HFFc6 (cell line): Measurements from ENCODE around the gene ASXL2. TPM values are rescaled to one million over a fixed set of nuclear protein-coding genes. Genes with fewer than 3 reads are reported as not detected.
A peak's percentile ranks its signal among the peaks of the same experiment; 100 is the strongest.
"Not testable (repeated sequence)": the region's sequence is repeated elsewhere in the genome, so short reads cannot be mapped to it uniquely, and the experiment has no call there.

ENCODE experiments used
- DNase-seq: peaks from one replicate; pipeline ENCODE4 v3.0.0-alpha.2; 2018
- H3K27ac Mint-ChIP-seq: 2 replicates; pipeline ENCODE4 v1.8.0; 2020; ENCODE audit warnings: mild to moderate bottlenecking, mixed read lengths
- H3K27me3 Mint-ChIP-seq: 2 replicates; pipeline ENCODE4 v1.8.0; 2021; ENCODE audit warnings: mild to moderate bottlenecking, moderate library complexity, mixed read lengths; ENCODE audit not compliant: insufficient read depth
- H3K36me3 Mint-ChIP-seq: 2 replicates; pipeline ENCODE4 v1.8.0; 2021; ENCODE audit warnings: low read depth, mixed read lengths
- H3K4me1 Mint-ChIP-seq: 2 replicates; pipeline ENCODE4 v1.8.0; 2020; ENCODE audit warnings: low read depth, mixed read lengths
- H3K4me3 Mint-ChIP-seq: 2 replicates; pipeline ENCODE4 v1.8.0; 2020; ENCODE audit warnings: mild to moderate bottlenecking, moderate library complexity, mixed read lengths
- H3K9me3 Mint-ChIP-seq: 2 replicates; pipeline ENCODE4 v1.8.0; 2020; ENCODE audit warnings: mild to moderate bottlenecking, mixed read lengths
- CTCF ChIP-seq: fragments of 200-600 bp; sonication (generic); IDR thresholded peaks from 2 replicates; pipeline ENCODE4 v1.5.0; 2021; ENCODE audit warnings: antibody characterized with exemption, mild to moderate bottlenecking
- total RNA-seq, 6 experiments: library from RNA; stranded (reverse); fragmentation: NEBNext Ultra II Directional; extraction: Animal tissue kit (Norgen Biotek cat#: 25700); gene quantifications; 2 replicates in 1 of 6; 3 replicates in 5 of 6; pipeline ENCODE4 v1.2.3, GENCODE V29; 2021

The ASXL2 gene
- total RNA-seq, 6 experiments from 2014 or later = 24.6 to 29.6 (median 26.6) TPM

GRCh38 chr2:25707927-25708590 is 170.2 kb downstream of the ASXL2 start:
- peaks cover 6% of the 10 kb centered on the region; the same call in 1 of the 2 replicates for H3K4me1 Mint-ChIP-seq
- DNase-seq = no peak
- H3K27me3 Mint-ChIP-seq = peaks cover 18% of the 10 kb centered on the region
- no peaks in the 10 kb centered on the region for H3K36me3 Mint-ChIP-seq
- no peak for TF ChIP-seq CTCF
- no peaks in the 10 kb centered on the region for H3K9me3 Mint-ChIP-seq
- no peak overlapping the region for H3K27ac Mint-ChIP-seq
- no peak overlapping the region for H3K4me3 Mint-ChIP-seq

- not testable (repeated sequence) for H3K9me3 Mint-ChIP-seq, H3K27ac Mint-ChIP-seq, DNase-seq, H3K4me3 Mint-ChIP-seq, H3K4me1 Mint-ChIP-seq, H3K36me3 Mint-ChIP-seq
- peaks cover 21% of the 10 kb centered on the region for H3K27me3 Mint-ChIP-seq
Measured at GRCh38 chr2:25705575-25705974, 172.7 kb downstream of the ASXL2 start.

GRCh38 chr2:25701801-25702200 is 176.5 kb downstream of the ASXL2 start:
- no peak for TF ChIP-seq CTCF
- Mint-ChIP-seq H3K36me3 (no peaks in the 10 kb centered on the region), H3K27me3 (peaks cover 13% of the 10 kb centered on the region), H3K4me1 (no peaks in the 10 kb centered on the region), H3K27ac (no peak overlapping the region), H3K4me3 (no peak overlapping the region), H3K9me3 (no peaks in the 10 kb centered on the region)
- no peak for DNase-seq

GRCh38 chr2:25700221-25700660 is 178.0 kb downstream of the ASXL2 start:
- peak; percentile 74 for DNase-seq
- TF ChIP-seq CTCF = peak; percentile 82
- Mint-ChIP-seq H3K4me1 (no peaks in the 10 kb centered on the region), H3K27me3 (peaks cover 10% of the 10 kb centered on the region), H3K36me3 (no peaks in the 10 kb centered on the region), H3K9me3 (no peaks in the 10 kb centered on the region), H3K4me3 (no peak overlapping the region), H3K27ac (no peak overlapping the region)

- Mint-ChIP-seq H3K9me3 (no peaks in the 10 kb centered on the region), H3K4me3 (no peak overlapping the region), H3K27me3 (peaks cover 3% of the 10 kb centered on the region), H3K4me1 (no peaks in the 10 kb centered on the region), H3K36me3 (no peaks in the 10 kb centered on the region), H3K27ac (no peak overlapping the region)
- TF ChIP-seq CTCF = no peak
- DNase-seq = no peak
Measured at GRCh38 chr2:25699216-25699615, 179.1 kb downstream of the ASXL2 start.

- Mint-ChIP-seq H3K4me1 (no peaks in the 10 kb centered on the region), H3K4me3 (no peak overlapping the region), H3K27ac (no peak overlapping the region), H3K36me3 (no peaks in the 10 kb centered on the region), H3K9me3 (no peaks in the 10 kb centered on the region), H3K27me3 (peaks cover 3% of the 10 kb centered on the region)
- DNase-seq = no peak
- no peak for TF ChIP-seq CTCF
Measured at GRCh38 chr2:25698752-25699151, 179.5 kb downstream of the ASXL2 start.
